ENCODE data around the gene PSMC1. TPM values are rescaled to one million over a fixed set of nuclear protein-coding genes. Genes with fewer than 3 reads are reported as not detected.

The PSMC1 gene
- total and polyA plus RNA-seq, 10 of the 15 experiments (the other 5 are each of a cell fraction or from before 2014, with no cell fraction given) = 97.4 to 286 (median 209) TPM

DNA sequence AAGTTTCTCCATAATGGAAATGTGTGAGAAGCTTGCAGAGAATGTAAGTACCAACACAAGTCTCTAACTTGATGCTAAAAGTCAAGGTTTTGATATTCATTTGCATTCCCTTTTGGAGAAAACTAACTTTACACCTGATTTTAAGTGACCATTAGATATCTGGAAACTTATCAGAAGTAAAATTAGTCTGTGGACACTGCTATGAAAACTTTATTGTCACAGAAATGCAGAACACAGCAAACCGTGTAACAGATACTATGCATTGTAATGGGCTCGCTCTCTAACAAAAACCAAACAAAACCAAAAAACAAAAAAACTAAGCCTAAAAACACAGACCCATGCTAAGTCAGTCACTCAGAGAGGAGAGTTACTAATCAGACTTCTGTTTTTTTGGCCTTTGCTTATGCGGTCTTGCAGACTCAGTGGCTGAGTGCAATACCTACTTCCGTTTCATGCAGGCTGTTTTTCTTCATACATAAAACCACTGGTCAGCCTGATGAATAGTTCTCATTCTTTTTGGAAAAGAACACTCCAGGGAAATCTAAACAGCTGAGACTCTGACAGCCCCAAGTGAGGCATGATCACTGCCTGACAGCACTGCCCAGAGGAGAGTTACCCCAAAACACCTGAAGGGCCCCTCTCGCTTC, 39.6 kb downstream of the PSMC1 start (continued):
- TF ChIP-seq KAT2A (conservative IDR thresholded peaks at IDR 0.05; ENCODE audit: control insufficient read depth, low read depth, low read length) (no peak), EED (IDR thresholded peaks at IDR 0.05; ENCODE audit: low read depth) (no peak), EP300 (IDR thresholded peaks at IDR 0.05; ENCODE audit: borderline replicate concordance in 1 of 2, control insufficient read depth in 1 of 2, low read depth in 2 of 2, low read length in 2 of 2) (no peak), BHLHE40 (IDR thresholded peaks at IDR 0.05; ENCODE audit: borderline replicate concordance in 1 of 2, low read depth in 2 of 2, low read length in 1 of 2) (no peak), CBFB (IDR thresholded peaks at IDR 0.05; ENCODE audit: low read depth) (no peak)
- TF ChIP-seq, protein P1, sequence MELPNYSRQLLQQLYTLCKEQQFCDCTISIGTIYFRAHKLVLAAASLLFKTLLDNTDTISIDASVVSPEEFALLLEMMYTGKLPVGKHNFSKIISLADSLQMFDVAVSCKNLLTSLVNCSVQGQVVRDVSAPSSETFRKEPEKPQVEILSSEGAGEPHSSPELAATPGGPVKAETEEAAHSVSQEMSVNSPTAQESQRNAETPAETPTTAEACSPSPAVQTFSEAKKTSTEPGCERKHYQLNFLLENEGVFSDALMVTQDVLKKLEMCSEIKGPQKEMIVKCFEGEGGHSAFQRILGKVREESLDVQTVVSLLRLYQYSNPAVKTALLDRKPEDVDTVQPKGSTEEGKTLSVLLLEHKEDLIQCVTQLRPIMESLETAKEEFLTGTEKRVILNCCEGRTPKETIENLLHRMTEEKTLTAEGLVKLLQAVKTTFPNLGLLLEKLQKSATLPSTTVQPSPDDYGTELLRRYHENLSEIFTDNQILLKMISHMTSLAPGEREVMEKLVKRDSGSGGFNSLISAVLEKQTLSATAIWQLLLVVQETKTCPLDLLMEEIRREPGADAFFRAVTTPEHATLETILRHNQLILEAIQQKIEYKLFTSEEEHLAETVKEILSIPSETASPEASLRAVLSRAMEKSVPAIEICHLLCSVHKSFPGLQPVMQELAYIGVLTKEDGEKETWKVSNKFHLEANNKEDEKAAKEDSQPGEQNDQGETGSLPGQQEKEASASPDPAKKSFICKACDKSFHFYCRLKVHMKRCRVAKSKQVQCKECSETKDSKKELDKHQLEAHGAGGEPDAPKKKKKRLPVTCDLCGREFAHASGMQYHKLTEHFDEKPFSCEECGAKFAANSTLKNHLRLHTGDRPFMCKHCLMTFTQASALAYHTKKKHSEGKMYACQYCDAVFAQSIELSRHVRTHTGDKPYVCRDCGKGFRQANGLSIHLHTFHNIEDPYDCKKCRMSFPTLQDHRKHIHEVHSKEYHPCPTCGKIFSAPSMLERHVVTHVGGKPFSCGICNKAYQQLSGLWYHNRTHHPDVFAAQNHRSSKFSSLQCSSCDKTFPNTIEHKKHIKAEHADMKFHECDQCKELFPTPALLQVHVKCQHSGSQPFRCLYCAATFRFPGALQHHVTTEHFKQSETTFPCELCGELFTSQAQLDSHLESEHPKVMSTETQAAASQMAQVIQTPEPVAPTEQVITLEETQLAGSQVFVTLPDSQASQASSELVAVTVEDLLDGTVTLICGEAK (IDR thresholded peaks at IDR 0.05; ENCODE audit: borderline replicate concordance) = no peak

DNA sequence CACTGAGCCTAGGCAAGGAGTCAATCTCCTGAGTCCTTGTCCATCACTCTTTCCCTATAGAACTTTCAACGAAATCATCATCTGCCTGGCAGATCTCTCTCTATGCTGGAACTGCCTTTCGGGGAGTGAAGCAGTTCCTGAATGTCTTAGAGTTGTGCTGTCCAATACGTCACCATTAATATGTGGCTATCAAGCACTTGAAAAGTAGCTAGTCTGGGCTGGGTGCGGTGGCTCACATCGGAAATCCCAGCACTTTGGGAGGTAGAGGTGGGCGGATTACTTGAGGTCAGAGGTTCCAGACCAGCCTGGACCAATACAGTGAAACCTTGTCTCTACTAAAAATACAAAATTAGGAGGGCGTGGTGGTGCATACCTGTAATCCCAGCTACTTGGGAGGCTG, 40.3 kb downstream of the PSMC1 start:
- ATAC-seq = no peak
- Histone ChIP-seq H3K4me3 (no peak overlapping the region), H3K4me2 (ENCODE audit: control insufficient read depth, insufficient read depth) (no peak overlapping the region), H4K20me1 (ENCODE audit: control insufficient read depth, insufficient read depth) (no peaks in the 10 kb centered on the region), H3K4me1 (ENCODE audit: control insufficient read depth, insufficient read depth, low read length) (no peaks in the 10 kb centered on the region), H3K9ac (ENCODE audit: control insufficient read depth, insufficient read depth, low read length) (no peak overlapping the region), H3K36me3 (ENCODE audit: control insufficient read depth in 2 of 2, insufficient read depth in 2 of 2, low read length in 1 of 2) (peaks cover 3 to 8% of the 10 kb centered on the region in 2 experiments), H3K27ac (ENCODE audit: control insufficient read depth, insufficient read depth) (no peak overlapping the region), H2AFZ (ENCODE audit: control insufficient read depth, low read depth, low read length) (no peak overlapping the region), H3K9me3 (replicated peaks; ENCODE audit: control insufficient read depth, insufficient read depth, low read length) (no peaks in the 10 kb centered on the region), H3K27me3 (replicated peaks in 1 of 2; ENCODE audit: control insufficient read depth in 2 of 2, insufficient read depth in 2 of 2, low read length in 1 of 2) (no peaks in the 10 kb centered on the region), H3K79me2 (ENCODE audit: control insufficient read depth, insufficient read depth, low read length) (no peaks in the 10 kb centered on the region)
- ChIA-PET CTCF (no interaction called here), POLR2A (no interaction called here), SMC1A (ENCODE audit: uncharacterized antibody, unreplicated experiment) (no interaction called here), RAD21 (ENCODE audit: unreplicated experiment) (no interaction called here)
- 95% methylated on average over 7 of the region's 7 CpGs for WGBS (ENCODE audit: insufficient coverage, insufficient replicate concordance, low lambda C conversion rate, missing lambda C conversion rate)
- no TSS peak for BruUV-seq (replicated peaks)
- intact Hi-C loops (cut with micrococcal nuclease; ENCODE audit: unreplicated experiment) (no loop called here), in situ Hi-C loops (cut with MboI) (no loop called here)
- no peak for TF ChIP-seq EP300 (IDR thresholded peaks at IDR 0.05; ENCODE audit: borderline replicate concordance in 1 of 2, control insufficient read depth in 1 of 2, low read depth in 2 of 2, low read length in 2 of 2)
- DNase-seq (ENCODE audit: low read depth, low spot score) = no peak
- no peak for FAIRE-seq
